Upper lobe of right lung (tissue), 1 donor: Measurements from ENCODE around the gene CDH11. TPM values are rescaled to one million over a fixed set of nuclear protein-coding genes. Genes with fewer than 3 reads are reported as not detected.

ENCODE experiments used
- ATAC-seq: fragments of 200-7000 bp; cut with Tn5 transposase; one replicate; pipeline ENCODE4 v1.9.1; 2020; ENCODE audit warnings: mild to moderate bottlenecking, moderate library complexity
- DNase-seq: peaks from one replicate; pipeline ENCODE4 v3.0.0-alpha.2; 2020
- H3K27ac ChIP-seq: fragments of 200-600 bp; one replicate; pipeline ENCODE4 v1.8.0; 2022
- H3K27me3 ChIP-seq: fragments of 200-600 bp; one replicate; pipeline ENCODE4 v1.8.0; 2022; ENCODE audit warnings: mild to moderate bottlenecking
- H3K36me3 ChIP-seq: fragments of 200-600 bp; one replicate; pipeline ENCODE4 v1.8.0; 2022
- H3K4me1 ChIP-seq: fragments of 200-600 bp; one replicate; pipeline ENCODE4 v1.8.0; 2022
- H3K4me3 ChIP-seq: fragments of 200-600 bp; one replicate; pipeline ENCODE4 v1.8.0; 2022; ENCODE audit warnings: mild to moderate bottlenecking
- H3K9me3 ChIP-seq: fragments of 200-600 bp; one replicate; pipeline ENCODE4 v1.8.0; 2022
- intact Hi-C: fragments of 100-400 bp; cut with DNase I; formaldehyde crosslinking; loops from one replicate; pipeline ENCODE4 v1.11.0; 2022
- total RNA-seq: library from RNA; stranded (reverse); fragmentation: NEBNext Ultra II Directional; extraction: Animal tissue kit (Norgen Biotek cat#: 25700); gene quantifications from one replicate; pipeline ENCODE4 v1.2.1, GENCODE V29; 2021
- TF ChIP-seq, protein P1 (sequence below): fragments of 200-600 bp; IDR thresholded peaks from one replicate; pipeline ENCODE4 v1.8.0; 2022; ENCODE audit warnings: antibody characterized with exemption
- donor health status: DM: no; HTN: yes; CAD: no; lungs with severe emphysema.

The CDH11 gene
- total RNA-seq, 1 donor from 2014 or later: 176 TPM

DNA sequence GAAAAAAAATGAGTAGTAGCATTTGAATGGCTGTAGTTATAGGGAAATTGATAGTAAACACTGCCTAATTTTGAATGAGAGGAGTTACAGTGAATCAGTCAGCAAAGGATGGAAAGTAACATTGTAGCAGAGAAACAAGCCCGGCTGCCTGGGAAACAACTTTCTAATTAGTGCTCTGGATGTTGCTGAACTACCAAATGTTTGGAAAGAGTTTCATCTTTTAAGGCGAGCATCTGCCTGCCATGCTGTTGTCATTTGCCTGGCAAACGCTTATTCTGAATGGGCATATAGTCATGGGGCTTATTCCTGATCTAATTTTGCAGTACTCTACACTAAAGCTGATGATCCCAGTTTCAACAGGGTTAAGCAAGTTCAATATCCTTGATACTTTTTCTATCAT is 138.6 kb downstream of the CDH11 start:
- intact Hi-C loops: no loop called here
- no peak overlapping the region for H3K27ac ChIP-seq
- TF ChIP-seq, protein P1, sequence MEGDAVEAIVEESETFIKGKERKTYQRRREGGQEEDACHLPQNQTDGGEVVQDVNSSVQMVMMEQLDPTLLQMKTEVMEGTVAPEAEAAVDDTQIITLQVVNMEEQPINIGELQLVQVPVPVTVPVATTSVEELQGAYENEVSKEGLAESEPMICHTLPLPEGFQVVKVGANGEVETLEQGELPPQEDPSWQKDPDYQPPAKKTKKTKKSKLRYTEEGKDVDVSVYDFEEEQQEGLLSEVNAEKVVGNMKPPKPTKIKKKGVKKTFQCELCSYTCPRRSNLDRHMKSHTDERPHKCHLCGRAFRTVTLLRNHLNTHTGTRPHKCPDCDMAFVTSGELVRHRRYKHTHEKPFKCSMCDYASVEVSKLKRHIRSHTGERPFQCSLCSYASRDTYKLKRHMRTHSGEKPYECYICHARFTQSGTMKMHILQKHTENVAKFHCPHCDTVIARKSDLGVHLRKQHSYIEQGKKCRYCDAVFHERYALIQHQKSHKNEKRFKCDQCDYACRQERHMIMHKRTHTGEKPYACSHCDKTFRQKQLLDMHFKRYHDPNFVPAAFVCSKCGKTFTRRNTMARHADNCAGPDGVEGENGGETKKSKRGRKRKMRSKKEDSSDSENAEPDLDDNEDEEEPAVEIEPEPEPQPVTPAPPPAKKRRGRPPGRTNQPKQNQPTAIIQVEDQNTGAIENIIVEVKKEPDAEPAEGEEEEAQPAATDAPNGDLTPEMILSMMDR: no peak
- H3K4me3 ChIP-seq: no peak overlapping the region
- H3K4me1 ChIP-seq: no peaks in the 10 kb centered on the region
- DNase-seq: no peak
- ATAC-seq: no peak
- H3K27me3 ChIP-seq: no peaks in the 10 kb centered on the region
- no peaks in the 10 kb centered on the region for H3K9me3 ChIP-seq
- peaks cover 5% of the 10 kb centered on the region for H3K36me3 ChIP-seq

DNA sequence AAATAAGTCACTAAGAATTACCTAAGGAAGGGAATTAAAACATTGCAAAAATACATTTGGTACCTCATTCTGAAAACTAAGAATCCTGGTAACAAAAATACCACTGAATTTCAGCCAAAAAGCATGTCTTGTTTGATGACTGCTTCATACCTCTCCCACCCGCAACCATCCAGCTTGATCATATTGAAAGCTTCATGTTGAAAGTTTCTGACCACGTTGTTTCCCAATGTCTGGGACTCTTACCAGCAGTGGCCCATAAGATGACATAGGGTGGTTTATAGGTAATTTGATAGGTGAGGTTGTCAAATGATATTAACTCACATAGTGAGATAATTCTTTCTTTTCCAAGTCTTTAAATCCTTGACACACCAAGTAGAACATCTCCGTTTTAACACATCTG is 139.3 kb downstream of the CDH11 start:
- Histone ChIP-seq H3K27me3 (no peaks in the 10 kb centered on the region), H3K9me3 (no peaks in the 10 kb centered on the region), H3K27ac (no peak overlapping the region), H3K36me3 (peaks cover 4% of the 10 kb centered on the region), H3K4me3 (no peak overlapping the region), H3K4me1 (no peaks in the 10 kb centered on the region)
- TF ChIP-seq, protein P1: no peak
- DNase-seq (no peak), ATAC-seq (no peak)
- intact Hi-C loops: no loop called here

DNA sequence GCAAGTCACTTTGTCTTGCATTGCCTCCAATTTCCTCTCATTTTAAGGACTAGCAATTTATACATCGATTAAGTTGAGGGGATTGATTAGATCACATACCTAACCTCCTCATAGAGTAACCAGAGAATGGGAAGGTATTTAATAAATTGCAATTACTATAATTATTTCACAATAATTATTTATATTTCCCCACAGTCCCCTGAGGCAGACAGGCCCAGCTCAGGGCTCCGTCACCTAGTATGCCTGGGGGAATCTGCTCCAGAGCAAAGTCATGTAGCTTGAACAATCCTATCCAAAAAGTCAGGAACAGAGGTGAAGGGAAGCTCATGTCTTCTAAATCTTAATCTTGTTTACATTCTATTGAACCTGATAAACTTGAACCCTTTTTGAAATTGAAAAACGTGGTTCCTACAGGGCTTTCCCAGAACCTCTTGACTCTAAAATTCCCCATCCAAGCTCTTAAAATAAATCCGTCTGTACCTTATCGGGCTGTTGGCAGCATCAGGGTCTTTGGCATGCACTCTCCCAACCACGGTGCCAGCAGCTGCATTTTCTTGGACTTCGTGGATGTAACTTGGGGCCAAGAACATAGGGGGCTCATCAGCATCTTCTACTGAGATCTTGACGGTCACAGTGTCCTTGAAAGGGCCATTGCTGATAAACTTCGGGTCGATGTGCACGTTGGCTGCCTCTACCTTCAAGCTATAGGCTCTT is 140.1 kb downstream of the CDH11 start:
- no peak overlapping the region for H3K4me3 ChIP-seq
- intact Hi-C loops: no loop called here
- H3K36me3 ChIP-seq: peaks cover under 1% of the 10 kb centered on the region
- no peak overlapping the region for H3K27ac ChIP-seq
- no peaks in the 10 kb centered on the region for H3K27me3 ChIP-seq
- no peaks in the 10 kb centered on the region for H3K4me1 ChIP-seq
- no peaks in the 10 kb centered on the region for H3K9me3 ChIP-seq
- DNase-seq: no peak
- ATAC-seq: no peak
- TF ChIP-seq, protein P1: no peak

DNA sequence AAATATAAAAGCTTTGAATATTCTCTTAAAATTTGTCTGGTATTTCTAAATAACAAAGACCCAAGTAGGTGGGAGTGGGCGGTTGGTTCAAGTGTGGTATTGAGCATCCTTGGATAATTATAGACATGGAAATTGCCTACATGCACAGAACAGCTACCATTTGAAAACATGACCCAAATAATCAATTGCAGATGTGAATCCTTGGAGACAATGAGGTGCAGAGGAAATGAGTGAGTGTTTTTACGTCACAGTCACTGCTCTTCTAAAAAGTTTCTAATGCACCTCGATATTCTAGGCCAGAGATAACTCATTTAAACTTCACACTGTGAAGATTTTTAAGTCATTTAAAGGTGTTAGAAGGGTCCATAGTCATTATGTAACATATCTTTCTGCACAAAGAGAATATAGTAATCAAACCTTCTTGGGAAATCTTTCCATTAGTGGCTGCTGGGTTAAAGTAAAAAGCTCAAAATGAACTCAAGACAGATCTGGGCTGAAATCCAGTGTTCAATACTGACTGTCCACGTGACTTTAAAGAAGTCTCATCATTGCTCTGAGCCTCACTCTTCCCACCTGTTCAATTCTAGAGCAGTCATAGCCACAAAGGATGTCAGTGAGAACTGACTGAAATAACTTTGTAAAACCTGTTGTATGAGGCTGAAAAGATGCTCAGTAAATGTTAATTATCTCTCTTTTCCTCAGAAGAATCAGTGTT is 144.5 kb downstream of the CDH11 start:
- Histone ChIP-seq H3K4me3 (no peak overlapping the region), H3K27me3 (no peaks in the 10 kb centered on the region), H3K4me1 (no peaks in the 10 kb centered on the region), H3K27ac (no peak overlapping the region), H3K9me3 (no peaks in the 10 kb centered on the region), H3K36me3 (peaks cover 2% of the 10 kb centered on the region)
- TF ChIP-seq, protein P1: no peak
- ATAC-seq (no peak), DNase-seq (no peak)
- intact Hi-C loops: no loop called here

DNA sequence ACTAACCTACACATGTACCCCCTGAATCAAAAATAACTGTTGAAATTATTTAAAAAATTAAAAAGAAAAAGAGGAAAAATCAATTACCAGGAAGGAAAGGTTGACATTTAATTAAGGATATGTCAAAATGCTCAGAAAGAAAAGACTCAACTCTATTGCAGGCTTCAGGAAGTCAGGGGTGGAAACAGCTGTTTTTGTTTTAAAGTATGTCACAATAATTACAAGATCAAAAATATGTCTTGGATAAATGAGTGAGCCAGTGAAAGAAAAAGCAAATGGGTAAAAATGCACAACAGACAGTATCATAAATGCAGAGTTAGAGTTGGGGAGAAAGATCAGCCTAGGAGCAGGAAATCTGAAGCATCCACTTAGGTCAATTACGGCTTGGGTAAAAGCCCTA is 146.0 kb downstream of the CDH11 start:
- DNase-seq (no peak), ATAC-seq (no peak)
- Histone ChIP-seq H3K9me3 (no peaks in the 10 kb centered on the region), H3K36me3 (peaks cover 16% of the 10 kb centered on the region), H3K4me1 (no peaks in the 10 kb centered on the region), H3K27me3 (no peaks in the 10 kb centered on the region), H3K4me3 (no peak overlapping the region), H3K27ac (no peak overlapping the region)
- intact Hi-C loops: no loop called here
- TF ChIP-seq, protein P1: no peak
